NCI-H128 (cell line): Measurements from ENCODE around the gene FAM3A.

ENCODE experiments used
- DNase-seq: peaks from one replicate; lab custom pipeline; 2025; ENCODE audit not compliant: unreplicated experiment; lab: John Stamatoyannopoulos, UW

FAM3A gene

DNA sequence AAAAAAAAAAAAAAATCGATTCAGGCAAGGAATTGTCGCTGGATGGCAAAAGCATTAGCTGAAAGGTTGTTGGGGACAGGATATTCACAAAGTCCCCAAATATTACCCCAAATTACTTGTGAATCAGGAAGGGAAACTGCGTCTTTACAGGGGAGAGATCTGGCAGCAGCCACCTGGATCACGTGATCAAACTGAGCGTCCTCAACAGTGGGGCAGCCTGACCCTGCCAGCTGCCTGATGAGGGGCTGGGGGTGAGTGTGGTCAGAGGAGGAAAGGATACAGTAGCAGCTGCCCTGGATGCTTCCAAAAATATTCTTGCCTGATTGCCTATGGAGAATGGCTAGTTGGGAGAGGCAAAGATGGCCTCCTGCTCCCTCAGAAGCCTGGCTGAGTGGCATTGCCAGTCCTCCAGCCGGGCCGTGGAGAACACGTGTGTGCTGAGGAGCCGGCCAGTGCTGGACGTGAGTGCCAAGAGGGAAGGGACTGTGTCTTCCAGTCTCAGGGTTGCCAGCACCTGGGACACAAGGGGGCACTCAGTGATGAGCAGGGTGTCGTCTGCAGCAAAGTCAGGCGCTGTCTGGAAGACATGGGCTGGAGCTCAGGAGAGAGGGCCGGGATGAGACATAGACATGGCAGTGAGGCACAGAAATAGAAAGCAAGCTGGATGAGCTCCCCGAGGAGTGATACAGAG lies 34.0 kb downstream of the FAM3A start:
- DNase-seq: no peak

DNA sequence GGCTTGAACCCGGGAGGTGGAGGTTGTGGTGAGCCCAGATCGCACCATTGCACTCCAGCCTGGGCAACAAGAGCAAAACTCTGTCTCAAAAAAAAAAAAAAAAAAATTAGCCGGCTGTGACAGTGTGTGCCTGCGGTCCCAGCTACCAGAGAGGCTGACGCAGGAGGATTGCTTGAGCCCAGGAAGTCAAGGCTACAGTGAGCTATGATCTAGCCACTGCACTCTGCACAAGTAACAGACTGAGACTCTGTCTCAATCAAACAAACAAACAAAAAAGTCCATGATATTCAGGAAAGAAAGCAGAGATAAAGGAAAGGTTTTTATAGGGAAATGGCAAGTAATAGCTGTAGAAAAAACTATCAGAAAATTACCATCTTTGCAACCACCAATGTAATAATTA lies 34.8 kb downstream of the FAM3A start:
- no peak for DNase-seq

DNA sequence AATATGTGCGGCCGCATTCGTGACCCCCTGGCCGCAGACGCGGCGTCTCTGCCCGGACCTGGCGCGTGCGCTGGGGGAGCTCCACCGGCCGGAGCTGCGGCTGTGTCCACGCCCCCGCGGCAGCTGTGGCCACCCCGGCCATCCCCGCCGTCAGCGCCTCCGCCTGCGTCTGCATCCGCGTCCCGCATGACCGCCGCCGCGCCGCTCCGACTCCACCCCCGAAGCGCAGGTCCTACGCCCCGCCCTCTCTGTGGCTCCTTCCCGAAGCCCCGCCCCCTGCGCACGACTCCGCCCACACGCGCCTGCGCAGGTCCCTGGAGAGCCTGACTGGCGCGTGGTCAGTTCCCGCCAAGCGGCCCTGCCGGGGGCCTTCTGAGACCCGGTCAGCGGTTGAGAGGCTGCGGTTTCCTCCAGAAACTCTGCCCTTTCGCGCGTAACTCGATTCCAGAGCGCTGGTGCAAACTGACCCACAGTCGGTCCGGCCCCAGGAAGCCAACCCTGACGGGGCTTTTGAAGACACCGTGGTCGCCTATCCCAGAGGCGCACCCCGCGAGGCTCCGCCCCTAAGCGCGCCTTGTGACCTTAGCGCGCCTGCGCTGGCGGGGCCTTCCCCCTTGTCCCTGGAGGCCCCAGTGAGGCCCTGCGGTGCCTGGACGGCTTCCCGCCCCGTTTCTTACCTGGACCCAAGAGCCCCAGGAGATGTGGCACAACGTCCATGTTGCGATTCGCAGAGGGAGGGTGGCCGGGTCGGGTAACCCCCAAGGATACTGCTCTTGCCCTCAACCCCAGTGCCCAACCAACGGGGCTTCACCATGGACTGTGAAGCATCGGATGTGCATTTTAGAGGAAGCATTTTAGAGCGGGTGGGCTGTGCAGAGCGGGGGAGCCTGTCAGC lies 37.1 kb downstream of the FAM3A start, which contains the start of gene LAGE3:
TSS of gene LAGE3 (minus strand) at position 554 of the 895 bp plus-strand sequence. CDS start at position 188, 366 bp downstream.
- DNase-seq: peak; percentile 68

DNA sequence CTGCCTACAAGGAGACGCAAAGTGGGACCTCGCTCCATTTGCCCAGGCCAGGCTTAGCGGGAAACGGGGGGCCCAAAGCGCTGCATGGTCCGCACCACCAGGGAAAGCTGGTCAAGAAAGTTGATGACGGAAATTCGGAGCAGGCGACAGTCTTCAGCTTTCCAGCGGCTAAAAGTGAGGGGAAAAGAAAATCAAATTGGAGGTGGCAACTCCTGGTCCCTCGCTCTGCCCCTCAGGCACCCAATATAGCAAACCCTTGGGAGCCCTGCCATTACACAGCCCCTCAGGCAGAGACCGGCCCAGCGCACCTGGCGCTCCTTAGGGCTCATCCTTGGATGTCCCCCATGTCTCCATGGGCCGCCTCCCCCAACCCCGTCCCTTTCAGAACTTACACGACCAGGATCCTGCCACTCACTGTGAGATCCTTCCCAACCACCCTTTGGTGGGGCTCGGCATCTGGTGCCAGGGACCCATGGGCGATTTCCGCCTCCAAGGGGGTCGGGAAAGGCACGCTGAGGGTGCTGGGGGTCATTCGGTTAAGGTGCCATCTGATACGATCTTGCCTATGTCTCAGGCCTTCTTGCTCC lies 38.0 kb downstream of the FAM3A start:
- DNase-seq: no peak

DNA sequence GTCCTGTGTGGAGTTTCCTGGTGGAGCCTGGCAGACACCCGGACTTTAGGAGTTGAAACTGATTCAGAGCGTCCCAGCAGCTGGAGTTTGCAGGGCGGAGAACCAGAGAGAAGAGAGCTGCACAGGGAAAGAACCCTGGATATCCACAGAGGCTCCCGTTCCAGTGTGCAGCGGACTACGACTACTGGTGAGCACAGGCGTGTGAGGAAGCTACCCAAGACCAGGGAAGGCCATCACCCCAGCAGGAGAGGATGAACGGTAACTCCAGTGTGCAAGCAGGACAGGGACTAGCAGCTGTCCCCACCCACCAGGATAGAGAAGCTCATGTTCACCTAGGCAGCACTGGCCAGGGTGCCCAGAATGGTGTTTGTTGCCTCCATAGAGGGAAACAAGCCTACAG lies 39.2 kb downstream of the FAM3A start:
- DNase-seq: no peak

DNA sequence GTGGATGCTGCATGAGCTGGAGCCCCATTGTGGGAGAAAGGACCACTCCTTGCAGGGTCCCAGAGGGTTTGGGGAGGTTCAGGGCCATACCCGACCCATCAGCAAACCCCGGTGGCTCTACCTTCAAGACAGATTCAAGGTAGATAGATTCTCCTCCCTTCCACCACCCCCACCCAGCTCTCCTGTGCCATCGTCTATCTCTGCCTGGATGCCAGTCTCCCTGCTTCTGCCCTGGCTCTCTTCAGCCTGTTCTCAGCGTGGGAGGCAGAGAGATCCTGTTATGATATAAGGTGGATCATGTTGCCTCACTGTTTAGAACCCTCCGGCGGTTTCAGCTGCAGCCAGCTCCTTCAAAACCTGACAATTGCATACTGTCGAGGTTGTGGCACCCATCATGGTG lies 42.3 kb downstream of the FAM3A start:
- DNase-seq: no peak

DNA sequence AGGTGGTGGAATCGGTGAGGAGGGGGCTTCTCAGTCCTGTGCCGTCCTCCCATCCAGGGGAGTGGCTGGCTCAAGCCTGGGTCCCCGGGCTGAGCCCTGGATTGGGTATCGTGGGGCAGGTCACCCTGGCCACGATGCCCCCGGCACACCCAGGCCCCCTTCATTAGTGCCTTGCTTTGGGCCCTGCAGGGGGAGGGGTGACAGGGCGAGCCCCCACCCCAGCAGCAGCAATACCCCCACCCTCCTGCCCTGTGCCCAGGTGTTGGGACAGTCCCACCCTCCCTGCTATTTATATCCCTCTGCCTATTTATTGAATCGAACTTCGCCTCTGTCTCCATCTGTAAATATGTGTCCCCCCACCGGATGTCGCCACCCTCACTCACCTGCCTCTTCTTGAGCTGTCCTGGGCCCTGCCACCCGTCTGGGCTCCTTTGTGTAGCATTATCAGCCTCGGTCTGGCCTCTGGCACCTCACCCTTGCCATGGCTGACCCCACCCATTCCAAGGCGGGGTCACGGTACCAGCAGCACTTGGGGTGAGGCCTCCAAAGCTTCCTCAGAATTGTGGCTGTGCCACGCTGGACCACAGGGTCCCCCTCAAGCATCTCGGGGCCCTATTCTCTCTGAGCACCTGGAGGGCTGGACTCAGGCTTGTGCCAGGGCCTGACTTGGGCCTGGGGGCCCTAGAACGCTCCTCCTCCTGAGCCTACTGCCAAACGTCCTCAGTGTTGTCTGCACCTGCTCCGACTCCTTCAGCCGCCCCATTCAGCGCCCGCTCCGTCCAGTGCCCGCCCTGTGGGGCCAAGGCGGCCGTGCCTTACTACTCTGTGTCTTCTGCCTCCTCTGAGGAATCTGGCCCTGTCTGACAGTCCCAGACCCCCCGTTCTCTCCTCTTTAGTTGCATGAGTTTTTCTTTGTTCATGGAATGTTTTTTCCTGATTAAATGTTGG lies 43.1 kb downstream of the FAM3A start:
- no peak for DNase-seq

DNA sequence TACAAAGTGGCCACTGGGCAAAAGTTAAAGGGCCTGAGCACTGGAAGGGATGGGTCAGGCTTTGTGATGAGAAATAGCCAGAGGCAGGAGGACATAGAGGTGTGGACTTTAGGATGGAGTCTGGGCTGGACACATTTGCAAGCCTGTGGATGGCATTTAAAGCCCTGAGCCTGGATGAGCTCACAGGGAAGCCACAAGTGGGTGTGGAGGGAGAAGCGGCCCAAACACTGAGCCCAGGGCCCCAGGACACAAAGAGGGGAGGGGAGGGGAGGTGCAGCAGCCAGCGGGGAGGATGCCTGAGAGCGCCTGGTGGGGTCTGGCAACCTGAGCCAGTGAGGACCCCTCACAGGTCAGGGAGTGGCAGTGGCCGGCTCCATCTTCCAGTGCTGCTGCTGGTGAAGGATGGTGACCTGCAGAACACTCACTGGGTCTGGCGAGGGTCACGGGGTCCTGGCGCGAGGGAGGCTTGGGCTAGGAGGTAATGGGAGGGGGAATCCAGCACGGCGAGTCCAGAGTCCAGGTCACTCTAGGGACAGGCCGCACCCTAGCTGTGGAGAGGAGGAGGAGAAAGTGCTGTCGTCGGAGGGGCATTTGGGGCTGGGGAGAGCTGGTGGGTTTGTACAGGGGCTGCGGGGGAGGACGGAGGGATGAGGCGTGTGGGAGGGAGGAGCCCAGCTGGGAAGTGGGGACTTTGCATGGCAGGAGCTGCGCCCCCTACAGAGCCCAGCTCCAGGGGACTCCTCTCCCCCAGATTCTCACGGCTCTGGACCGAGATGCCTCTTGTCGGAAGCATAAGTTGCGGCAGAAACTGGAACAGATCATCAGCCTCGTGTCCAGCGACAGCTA lies 44.0 kb downstream of the FAM3A start:
- DNase-seq: no peak

DNA sequence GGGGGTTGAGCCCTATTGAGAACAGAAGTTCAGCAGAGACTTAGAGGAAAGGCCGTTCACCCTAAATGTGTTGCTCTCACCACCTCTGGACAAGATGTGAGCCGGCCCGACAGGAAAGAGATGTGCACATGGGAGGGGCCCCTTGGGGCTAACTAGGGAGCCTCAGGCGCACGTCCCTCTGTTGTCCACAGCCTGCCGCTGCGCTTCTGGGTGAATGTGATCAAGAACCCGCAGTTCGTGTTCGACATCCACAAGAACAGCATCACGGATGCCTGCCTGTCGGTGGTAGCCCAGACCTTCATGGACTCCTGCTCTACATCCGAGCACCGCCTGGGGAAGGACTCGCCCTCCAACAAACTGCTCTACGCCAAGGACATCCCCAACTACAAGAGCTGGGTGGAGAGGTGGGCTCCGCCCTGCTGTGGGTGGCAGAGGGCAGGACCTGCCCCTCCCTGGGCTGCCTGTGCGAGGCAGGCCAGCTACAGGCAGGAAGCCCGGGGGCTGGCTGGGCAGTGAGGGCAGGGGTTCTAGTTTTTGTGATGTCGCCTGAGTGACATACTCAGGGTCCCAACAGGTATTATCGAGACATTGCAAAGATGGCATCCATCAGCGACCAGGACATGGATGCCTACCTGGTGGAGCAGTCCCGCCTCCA lies 45.0 kb downstream of the FAM3A start:
- no peak for DNase-seq

DNA sequence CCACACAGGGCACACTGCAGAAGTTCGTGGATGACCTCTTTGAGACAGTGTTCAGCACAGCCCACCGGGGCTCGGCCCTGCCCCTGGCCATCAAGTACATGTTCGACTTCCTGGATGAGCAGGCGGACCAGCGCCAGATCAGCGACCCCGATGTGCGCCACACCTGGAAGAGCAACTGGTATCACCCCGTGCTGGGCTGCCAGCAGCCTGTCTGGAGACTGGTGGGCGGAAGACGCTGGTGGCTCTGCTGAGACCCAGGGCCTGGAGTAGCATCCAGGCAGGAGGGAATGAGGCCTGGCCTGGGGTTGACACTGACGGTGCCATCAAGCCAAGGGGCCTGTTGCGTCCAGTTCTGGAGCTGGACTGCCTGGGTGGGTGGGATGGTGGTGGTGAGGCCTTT lies 45.6 kb downstream of the FAM3A start:
- no peak for DNase-seq

DNA sequence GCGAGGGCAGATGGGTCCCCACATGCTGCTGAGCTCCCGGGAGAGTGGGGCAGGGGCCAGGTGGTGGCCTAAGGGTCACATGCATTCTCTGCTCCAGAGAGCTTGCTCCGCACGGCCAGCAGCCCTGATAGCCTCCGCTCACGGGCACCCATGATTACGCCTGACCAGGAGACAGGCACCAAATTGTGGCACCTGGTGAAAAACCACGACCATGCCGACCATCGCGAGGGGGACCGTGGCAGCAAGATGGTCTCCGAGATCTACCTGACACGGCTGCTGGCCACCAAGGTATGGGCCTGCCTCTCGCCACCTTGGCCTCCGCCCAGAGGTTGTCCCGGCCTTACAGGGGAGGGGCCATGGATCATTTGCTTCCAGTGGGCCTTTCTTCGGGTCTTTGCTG lies 46.2 kb downstream of the FAM3A start:
- DNase-seq: no peak

DNA sequence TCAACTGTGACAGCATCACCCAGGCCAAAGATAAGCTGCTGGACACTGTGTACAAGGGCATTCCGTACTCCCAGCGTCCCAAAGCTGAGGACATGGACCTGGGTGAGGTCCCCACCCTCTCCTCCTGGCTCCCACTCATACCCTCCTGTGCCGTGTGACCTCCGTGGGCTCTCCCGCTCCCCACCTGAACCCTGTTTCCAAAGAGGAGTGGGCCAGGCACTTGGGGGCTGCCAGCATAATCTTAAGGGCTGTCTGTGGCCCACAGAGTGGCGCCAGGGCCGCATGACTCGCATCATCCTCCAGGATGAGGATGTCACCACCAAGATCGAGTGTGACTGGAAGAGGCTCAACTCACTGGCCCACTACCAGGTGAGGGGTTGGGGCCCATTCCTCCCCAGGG lies 46.9 kb downstream of the FAM3A start:
- no peak for DNase-seq

DNA sequence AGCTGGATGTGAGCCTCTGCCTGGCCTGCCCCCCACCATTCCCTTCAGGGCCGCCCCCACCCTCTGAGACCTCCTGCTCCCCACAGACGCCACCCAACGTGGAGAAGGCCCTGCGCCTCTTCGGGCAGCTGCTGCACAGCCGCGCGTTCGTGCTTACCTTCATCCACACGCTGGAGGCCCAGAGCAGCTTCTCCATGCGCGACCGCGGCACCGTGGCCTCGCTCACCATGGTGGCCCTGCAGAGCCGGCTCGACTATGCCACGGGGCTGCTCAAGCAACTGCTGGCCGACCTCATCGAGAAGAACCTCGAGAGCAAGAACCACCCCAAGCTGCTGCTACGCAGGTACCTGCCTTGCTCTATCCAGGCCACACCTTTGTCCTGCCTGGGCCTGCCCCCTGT lies 47.8 kb downstream of the FAM3A start:
- DNase-seq: no peak

DNA sequence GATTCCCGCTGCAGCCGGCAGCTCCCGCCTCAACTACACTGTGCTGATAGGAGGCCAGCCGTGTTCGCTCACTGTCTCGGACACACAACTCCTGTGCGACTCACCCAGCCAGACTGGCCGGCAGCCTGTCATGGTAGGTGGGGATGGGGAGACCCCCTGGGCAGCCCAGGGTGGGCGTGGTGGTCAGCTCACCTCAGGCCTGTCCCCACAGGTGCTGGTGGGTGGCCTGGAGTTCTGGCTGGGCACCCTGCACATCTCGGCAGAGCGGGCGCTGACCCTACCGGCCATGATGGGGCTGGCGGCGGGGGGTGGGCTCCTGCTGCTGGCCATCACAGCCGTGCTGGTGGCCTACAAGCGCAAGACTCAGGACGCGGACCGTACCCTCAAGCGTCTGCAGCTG lies 48.5 kb downstream of the FAM3A start:
- no peak for DNase-seq

DNA sequence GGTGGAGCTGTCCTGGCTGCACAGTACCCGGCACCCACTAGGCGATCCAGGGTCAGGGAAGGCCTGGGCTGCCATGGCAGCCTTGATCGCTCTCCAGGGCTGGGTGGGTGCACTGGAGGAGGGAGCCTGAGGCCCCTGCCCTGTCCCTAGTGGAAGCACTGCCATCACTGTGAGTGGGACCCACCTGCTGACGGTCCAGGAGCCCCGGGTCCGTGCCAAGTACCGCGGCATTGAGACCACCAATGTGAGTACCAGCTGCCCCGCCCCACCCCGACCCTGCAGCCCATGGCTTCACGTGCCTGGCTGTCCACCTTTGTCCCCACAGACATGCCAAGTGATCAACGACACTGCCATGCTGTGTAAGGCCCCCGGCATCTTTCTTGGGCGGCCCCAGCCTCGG lies 49.1 kb downstream of the FAM3A start:
- DNase-seq: no peak

DNA sequence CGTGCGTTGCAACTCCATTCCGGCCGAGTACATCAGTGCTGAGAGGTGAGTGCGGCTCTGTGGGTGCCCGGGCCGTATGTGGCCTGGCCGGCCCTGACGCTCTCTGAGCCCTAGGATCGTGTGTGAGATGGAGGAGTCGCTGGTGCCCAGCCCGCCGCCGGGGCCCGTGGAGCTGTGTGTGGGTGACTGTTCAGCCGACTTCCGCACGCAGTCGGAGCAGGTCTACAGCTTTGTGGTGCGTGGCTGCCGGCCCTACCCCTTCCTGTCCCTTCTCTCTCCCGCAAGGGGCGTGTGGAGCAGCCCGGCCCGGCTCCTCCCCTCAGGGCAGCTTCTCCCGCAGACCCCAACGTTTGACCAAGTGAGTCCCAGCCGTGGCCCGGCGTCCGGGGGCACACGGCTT lies 50.0 kb downstream of the FAM3A start:
- DNase-seq: no peak

DNA sequence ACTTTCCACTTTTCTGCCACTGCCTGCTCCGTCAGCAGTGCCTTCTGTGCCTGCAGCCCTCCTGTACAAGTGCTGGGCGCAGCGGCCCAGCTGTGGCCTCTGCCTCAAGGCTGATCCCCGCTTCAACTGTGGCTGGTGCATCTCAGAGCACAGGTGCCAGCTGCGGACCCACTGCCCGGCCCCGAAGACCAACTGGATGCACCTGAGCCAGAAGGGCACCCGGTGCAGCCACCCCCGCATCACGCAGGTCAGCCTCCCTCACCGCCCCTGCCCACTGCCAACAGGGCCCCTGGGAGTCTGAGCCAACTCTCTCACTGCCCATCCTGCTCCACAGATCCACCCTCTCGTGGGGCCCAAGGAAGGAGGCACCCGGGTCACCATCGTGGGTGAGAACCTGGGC lies 50.4 kb downstream of the FAM3A start:
- DNase-seq: no peak

DNA sequence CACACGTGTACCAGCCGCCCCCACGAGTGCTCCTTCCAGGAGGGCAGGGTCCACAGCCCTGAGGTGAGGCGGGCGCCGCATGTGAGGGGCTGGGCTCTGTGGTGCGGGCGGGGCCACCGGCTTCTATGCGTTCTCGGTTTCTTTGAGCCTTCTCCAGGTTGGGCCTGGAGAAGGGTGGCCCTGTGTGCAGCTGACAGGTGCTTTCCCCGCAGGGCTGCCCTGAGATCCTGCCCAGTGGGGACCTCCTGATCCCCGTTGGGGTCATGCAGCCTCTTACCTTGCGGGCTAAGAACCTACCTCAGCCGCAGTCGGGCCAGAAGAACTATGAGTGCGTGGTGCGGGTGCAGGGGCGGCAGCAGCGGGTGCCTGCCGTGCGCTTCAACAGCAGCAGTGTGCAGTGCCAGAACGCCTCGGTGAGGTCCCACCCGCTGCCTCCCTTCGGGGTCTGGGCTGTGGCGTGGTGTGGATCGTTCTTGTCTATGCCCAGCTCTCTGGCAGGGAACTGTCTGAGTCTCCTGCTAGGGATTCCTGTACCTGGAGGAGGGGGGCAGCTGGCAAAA lies 51.1 kb downstream of the FAM3A start:
- no peak for DNase-seq

DNA sequence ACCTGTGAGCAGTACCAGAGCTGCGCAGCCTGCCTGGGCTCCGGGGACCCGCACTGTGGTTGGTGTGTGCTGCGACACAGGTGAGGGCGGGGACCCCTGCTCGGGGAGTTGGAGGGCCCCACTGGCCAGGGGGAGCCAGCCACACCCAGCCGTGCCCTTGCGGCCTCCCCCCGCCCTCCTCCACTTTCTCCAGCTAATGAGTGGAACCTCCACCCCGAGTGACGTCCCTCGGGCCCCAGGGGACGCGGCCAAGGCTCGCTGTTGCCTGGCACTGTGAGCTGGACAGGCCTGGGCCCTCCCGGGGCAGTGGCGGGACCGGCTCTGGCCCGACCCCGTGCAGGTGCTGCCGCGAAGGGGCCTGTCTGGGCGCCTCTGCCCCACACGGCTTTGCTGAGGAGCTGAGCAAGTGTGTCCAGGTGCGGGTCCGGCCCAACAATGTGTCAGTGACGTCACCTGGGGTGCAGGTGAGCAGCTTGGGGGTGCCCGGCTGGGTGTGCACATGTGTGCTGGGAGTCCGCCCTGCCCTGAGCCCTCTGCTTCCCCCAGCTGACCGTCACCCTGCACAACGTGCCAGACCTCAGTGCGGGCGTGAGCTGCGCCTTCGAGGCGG lies 52.3 kb downstream of the FAM3A start:
- no peak for DNase-seq
